MV-4-11 (cell line): ENCODE results near the gene DHCR7.
A peak's percentile ranks its signal among the peaks of the same experiment; 100 is the strongest.
"Not testable (repeated sequence)": the region's sequence is repeated elsewhere in the genome, so short reads cannot be mapped to it uniquely, and the experiment has no call there.

Source experiments
- DNase-seq: peaks from one replicate; lab custom pipeline; 2025; lab: John Stamatoyannopoulos, UW

DHCR7 gene

GRCh38 chr11:71437879-71438278, 10.3 kb downstream of the DHCR7 start:
- no peak for DNase-seq

- no peak for DNase-seq
Observed at GRCh38 chr11:71437399-71437798, 10.8 kb downstream of the DHCR7 start.

GRCh38 chr11:71436861-71437260, 11.3 kb downstream of the DHCR7 start:
- DNase-seq, result no peak

GRCh38 chr11:71435278-71435951, 12.8 kb downstream of the DHCR7 start:
- DNase-seq, result no peak

DNA sequence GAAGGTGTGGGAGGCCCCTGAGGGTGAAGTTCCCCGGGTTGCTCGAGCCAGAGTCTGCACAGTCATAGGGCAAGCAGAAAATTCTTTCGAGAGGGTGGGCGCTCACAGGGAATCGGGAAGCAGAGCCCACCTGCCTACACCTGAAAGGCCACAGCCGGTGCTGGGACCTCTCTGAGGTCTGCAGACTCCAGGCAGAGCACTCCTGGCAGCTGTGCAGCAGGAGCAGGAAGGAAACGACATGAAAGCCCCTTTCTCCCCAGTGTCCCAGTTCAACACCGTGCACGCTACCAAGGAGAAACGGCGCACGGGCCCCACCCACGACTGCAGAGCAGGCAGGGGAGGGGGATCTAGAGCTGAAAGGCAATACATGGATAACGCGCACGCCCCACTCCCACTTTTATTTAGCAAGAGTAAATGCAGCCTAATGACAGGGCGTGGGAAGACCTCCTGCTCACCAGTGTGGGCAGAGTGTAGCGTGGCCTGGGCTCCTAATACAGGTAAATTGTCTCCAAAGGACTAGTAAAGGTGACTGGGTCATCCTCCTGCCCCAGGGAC, 13.5 kb downstream of the DHCR7 start:
- DNase-seq, result no peak

DNA sequence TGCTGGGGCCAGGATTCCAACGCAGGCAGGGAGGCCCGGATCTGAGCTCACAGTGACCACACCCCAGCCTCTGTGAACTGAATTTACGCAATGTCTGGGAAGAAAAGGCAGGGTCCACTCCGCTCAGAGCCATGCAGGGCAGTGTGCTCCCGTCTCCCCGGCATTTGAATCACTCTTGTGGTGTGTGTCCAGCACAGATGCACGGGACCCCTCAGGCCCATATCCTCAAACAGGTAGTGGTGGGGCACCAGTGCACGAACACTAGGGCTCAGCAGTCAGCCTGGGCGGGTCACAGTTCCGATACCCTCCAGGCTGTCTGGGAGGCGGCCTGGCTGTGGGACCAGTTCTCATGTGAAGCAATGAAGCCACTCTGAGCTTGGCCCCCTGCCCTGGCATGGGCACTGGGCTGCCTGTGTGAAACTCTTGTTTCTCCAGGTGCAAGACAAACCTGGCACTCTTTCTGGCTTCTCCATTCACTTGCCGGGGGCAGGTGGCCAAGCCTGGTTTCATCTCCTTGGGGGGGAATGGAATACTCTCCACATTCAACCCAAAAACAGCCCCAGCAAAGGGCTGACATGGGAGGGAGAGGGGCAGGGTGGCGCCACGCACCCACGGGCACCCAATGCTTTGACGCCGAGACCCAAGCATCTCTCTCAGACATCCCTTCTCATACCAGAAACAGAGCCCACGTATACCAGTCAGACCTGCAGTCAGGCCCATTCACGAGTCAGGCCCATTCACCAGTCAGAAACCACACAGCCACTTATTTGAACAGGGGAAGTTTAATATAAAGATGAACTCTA, 14.3 kb downstream of the DHCR7 start:
- DNase-seq, result peak; percentile 73

GRCh38 chr11:71432761-71433647, 15.2 kb downstream of the DHCR7 start:
- DNase-seq, result no peak

GRCh38 chr11:71431271-71431670, 16.9 kb downstream of the DHCR7 start:
- DNase-seq, result no peak

DNA sequence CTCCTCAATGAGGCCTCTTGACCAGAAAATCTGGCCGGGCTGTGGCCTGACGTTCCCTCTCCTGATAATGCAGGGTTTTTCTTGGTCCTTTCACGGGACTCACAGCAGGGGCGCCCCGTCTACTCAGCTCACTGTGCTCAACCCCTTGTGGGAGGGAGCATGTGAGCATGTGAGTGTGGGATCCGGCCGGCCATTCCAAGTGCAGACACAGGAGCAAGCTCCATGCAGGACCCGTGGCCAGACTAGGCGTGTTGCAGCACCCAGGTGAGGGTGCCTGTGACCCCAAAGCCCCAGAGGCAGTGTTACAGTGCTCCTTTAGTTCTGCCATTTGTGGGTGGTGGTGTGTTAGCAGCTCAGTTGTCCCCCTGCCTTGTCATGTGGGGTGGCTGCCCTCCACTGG, 18.0 kb downstream of the DHCR7 start:
- no peak for DNase-seq

DNA sequence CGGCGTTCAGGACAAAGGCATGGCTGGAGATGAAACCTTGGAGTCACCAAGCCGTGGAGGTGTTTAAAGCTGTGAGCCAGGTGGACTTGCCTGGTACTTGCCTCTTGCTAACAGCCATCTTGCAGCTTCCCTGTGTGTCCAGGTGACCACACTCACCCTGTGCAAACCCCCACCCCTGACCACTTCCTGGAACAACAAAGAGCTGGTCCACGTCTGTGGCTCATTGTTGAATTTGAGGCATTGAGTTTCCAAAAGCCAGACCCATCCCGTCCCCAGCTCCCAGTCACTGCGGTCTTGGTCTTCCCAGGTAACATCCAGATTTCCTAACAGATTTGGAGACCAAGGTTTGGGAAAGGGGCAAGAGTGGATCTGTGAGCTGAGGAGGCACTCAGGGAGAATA, 18.5 kb downstream of the DHCR7 start:
- DNase-seq, result no peak

GRCh38 chr11:71428861-71429435, 19.2 kb downstream of the DHCR7 start:
- DNase-seq, result no peak

GRCh38 chr11:71426413-71426812, 21.8 kb downstream of the DHCR7 start:
- no peak for DNase-seq

GRCh38 chr11:71425860-71426259, 22.3 kb downstream of the DHCR7 start:
- no peak for DNase-seq

DNA sequence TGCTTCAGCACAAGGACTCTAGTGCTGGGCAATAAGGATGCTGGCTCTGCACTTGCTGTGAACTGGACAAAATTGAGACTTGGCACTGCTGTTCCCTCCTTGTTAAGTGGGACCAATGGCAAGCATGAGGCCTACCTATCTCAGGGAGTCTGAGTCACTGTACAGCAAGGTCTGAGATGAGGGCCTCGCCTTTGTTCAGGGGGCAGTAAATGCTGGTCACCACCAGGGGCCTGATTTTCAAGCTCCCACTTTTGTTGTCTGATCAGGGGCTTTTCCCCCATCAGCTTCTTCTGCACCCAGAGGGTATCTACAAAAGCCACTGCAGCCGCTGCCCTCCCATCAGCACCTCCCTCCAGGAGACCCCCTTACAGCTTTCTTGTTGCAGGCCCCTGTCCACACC, 22.8 kb downstream of the DHCR7 start:
- no peak for DNase-seq

DNA sequence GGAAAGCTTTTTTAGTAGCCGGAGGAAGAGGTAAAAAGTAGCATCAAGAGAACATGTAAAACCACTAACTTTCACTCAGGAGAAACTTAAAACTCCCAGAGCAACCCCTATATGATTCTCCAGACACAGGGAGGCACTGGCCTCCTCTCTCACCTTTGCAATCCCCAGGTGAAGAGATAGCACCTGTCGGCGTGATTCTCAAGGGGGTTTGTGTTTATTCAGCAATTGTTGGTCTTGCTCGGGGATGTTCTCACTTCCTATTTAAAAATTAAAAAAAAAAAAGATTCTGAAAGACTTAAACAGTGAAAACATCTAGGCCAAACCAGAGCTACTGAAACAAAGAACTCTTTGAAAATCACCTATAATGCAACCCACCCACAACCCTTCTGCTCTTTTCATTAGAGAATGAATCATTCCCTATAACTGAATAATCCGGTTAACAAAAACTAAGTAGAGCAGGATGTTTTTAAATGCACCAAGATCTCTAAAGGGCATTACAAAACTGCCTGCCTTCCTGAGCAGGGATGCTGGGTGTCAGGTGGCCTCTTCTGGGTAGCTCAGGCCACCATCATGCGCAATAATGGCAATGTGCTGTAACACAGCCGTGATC, 24.9 kb downstream of the DHCR7 start:
- DNase-seq, result no peak

- DNase-seq, result not testable (repeated sequence)
Observed at GRCh38 chr11:71422318-71422717, 25.9 kb downstream of the DHCR7 start.

- no peak for DNase-seq
Observed at GRCh38 chr11:71421392-71421950, 26.7 kb downstream of the DHCR7 start.

DNA sequence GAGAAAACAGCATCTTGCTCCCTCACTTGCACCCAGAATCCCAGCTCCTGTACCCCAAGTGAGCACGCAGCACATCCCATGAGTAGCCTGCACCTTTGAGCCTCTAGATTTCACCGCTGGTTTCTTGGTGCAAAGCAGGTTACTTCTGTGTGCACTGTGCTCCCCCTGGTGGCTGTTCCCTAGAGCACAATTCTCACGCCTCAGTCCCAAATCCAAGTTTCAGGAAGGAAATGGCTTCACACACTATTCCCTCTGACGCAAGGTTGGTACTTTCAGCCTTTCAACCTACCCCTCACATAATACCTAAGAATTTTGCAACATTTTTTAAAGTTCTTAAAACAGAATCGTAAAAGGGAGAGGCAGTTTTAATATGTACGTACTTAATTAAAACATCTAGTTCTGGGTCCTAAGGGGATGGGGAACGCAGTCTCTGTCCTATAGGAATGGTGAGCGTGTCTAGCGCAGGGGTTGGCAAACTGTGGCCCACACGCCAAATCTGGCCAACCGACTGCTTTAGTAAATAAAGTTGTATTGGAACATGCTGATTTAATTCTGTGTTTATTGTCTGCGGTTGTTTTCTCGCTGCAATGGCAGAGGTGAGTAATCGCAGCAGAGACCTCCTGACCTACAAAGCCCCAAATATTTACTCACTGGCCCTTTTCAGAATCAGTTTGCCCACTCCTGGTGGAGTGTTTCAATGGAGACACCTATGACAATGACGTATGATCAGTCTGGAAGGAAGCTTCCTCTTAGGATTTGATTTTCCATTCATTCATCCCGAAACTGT, 27.5 kb downstream of the DHCR7 start:
- DNase-seq, result peak; percentile 26

GRCh38 chr11:71418643-71419042, 29.6 kb downstream of the DHCR7 start:
- DNase-seq, result no peak

- no peak for DNase-seq
Observed at GRCh38 chr11:71414645-71415044, 33.5 kb downstream of the DHCR7 start.
